Fibroblast of lung (primary cell): ENCODE measurements around the gene ABLIM2. TPM values are rescaled to one million over a fixed set of nuclear protein-coding genes. Genes with fewer than 3 reads are reported as not detected.

Source experiments
- DNase-seq, 2 donors: peaks; one replicate each; pipeline versions ENCODE4 v3.0.0 to v3.0.0-alpha.2; 2010; ENCODE audit warnings: low read depth in 2 of 2
- H2AFZ ChIP-seq: 2 replicates; pipeline ENCODE4 v1.5.1; 2012; ENCODE audit warnings: low read length, control low read depth, inconsistent platforms
- H3K27ac ChIP-seq: 2 replicates; pipeline ENCODE4 v1.5.1; 2011; ENCODE audit warnings: low read length, control low read depth; ENCODE audit not compliant: insufficient read depth
- H3K27me3 ChIP-seq: 2 replicates; pipeline ENCODE4 v1.5.1; 2011; ENCODE audit warnings: mild to moderate bottlenecking, low read length; ENCODE audit not compliant: control insufficient read depth, insufficient read depth
- H3K36me3 ChIP-seq: 2 replicates; pipeline ENCODE4 v1.5.1; 2011; ENCODE audit warnings: low read length; ENCODE audit not compliant: control insufficient read depth, insufficient read depth
- H3K4me1 ChIP-seq: 2 replicates; pipeline ENCODE4 v1.5.1; 2011; ENCODE audit warnings: low read length; ENCODE audit not compliant: control insufficient read depth, insufficient read depth; ENCODE audit errors: extremely low read depth
- H3K4me2 ChIP-seq: 2 replicates; pipeline ENCODE4 v1.5.1; 2011; ENCODE audit warnings: low read length, control low read depth; ENCODE audit not compliant: insufficient read depth; ENCODE audit errors: extremely low read depth
- H3K4me3 ChIP-seq, 4 experiments: fragments of 200-600 bp in 1 of 4; sonication (generic) in 1 of 4; replicated peaks in 1 of 4; 2 replicates each; pipeline ENCODE4 v1.5.1; 2011 to 2016; ENCODE audit warnings: low read length in 4 of 4, low read depth in 3 of 4, mild to moderate bottlenecking in 3 of 4, control low read depth in 2 of 4, inconsistent platforms in 1 of 4, mixed read lengths in 1 of 4; ENCODE audit not compliant: insufficient read depth in 1 of 4; ENCODE audit errors: control extremely low read depth in 1 of 4
- H3K79me2 ChIP-seq: 2 replicates; pipeline ENCODE4 v1.5.1; 2012; ENCODE audit warnings: mild to moderate bottlenecking, low read length, inconsistent platforms; ENCODE audit not compliant: control insufficient read depth, insufficient read depth
- H3K9ac ChIP-seq: 2 replicates; pipeline ENCODE4 v1.5.1; 2011; ENCODE audit warnings: mild to moderate bottlenecking, low read length, control low read depth; ENCODE audit not compliant: insufficient read depth
- H3K9me3 ChIP-seq: 2 replicates; pipeline ENCODE4 v1.5.1; 2012; ENCODE audit warnings: low read depth, low read length; ENCODE audit not compliant: control insufficient read depth, insufficient read depth
- H4K20me1 ChIP-seq: 2 replicates; pipeline ENCODE4 v1.5.1; 2011; ENCODE audit warnings: low read length; ENCODE audit not compliant: control insufficient read depth, insufficient read depth; ENCODE audit errors: extremely low read depth
- CTCF ChIP-seq, 2 donors: IDR thresholded peaks in 1 of 2; conservative IDR thresholded peaks in 1 of 2; 1 replicate in 1 of 2; 2 replicates in 1 of 2; pipeline ENCODE4 v1.5.1; 2011 to 2012; ENCODE audit warnings: low read length in 2 of 2, control low read depth in 1 of 2, inconsistent platforms in 1 of 2, low read depth in 1 of 2, mild to moderate bottlenecking in 1 of 2
- EZH2 ChIP-seq: IDR thresholded peaks from 2 replicates; pipeline ENCODE4 v1.5.1; 2012; ENCODE audit warnings: low read length, control low read depth, mild to moderate bottlenecking; ENCODE audit errors: missing control alignments
- polyA plus RNA-seq, 2 donors: library from polyadenylated mRNA; depleted of rRNA in 1 of 2; stranded (reverse) in 1 of 2; unstranded in 1 of 2; fragments of >200 nt; gene quantifications; 2 replicates each; pipeline ENCODE4 v1.2.1, GENCODE V29; 2011 to 2012; ENCODE audit warnings: missing spikeins in 1 of 2
- total RNA-seq: library from RNA; depleted of rRNA; stranded (reverse); fragments of >200 nt; gene quantifications from 2 replicates; pipeline ENCODE4 v1.2.1, GENCODE V29; 2014

ABLIM2 gene
- total and polyA plus RNA-seq, 2 donors (not counting 1 experiment from before 2014, with no cell fraction given): 0.66 to 2.6 TPM

DNA sequence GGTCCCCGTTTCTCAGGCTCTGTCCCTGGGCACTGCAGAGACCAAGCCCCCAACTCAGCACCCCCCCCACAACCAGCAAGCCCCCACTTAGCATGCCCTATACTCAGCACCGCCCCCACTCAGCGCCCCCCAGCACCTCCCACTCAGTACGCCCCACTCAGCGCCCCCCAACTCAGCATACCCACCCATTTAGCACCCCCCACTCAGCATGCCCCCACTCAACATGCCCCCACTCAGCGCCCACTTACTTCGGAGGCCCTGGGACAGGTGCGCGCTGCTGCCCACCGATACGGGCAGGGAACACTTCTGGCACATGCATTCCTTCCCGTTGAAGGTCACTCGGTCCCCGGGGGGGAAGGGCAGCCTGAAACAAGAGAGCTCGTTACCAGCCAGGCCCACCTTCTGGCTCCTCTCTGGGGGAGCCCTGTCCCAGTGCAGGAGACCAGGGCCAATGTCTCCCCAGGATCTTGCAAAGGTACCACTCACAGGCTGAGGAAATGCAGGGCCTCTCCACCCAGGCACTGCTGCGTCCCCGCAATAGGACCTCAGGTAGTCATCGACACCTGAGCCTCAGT, 70.6 kb downstream of the ABLIM2 start:
- H3K9ac ChIP-seq: no peak overlapping the region
- H3K4me1 ChIP-seq: no peaks in the 10 kb centered on the region
- H3K36me3 ChIP-seq: no peaks in the 10 kb centered on the region
- H3K27ac ChIP-seq: no peak overlapping the region
- no peak overlapping the region for H2AFZ ChIP-seq
- no peaks in the 10 kb centered on the region for H4K20me1 ChIP-seq
- no peak overlapping the region for H3K4me2 ChIP-seq
- TF ChIP-seq CTCF (conservative IDR thresholded peaks at IDR 0.05 in 1 of 2, IDR thresholded peaks at IDR 0.05 in 1 of 2; ENCODE audit: low read depth in 1 of 2, low read length in 2 of 2) (no peak), EZH2 (no peak)
- H3K4me3 ChIP-seq: no peak overlapping the region
- no peaks in the 10 kb centered on the region for H3K9me3 ChIP-seq
- H3K27me3 ChIP-seq: no peaks in the 10 kb centered on the region
- no peak for DNase-seq
- no peaks in the 10 kb centered on the region for H3K79me2 ChIP-seq

DNA sequence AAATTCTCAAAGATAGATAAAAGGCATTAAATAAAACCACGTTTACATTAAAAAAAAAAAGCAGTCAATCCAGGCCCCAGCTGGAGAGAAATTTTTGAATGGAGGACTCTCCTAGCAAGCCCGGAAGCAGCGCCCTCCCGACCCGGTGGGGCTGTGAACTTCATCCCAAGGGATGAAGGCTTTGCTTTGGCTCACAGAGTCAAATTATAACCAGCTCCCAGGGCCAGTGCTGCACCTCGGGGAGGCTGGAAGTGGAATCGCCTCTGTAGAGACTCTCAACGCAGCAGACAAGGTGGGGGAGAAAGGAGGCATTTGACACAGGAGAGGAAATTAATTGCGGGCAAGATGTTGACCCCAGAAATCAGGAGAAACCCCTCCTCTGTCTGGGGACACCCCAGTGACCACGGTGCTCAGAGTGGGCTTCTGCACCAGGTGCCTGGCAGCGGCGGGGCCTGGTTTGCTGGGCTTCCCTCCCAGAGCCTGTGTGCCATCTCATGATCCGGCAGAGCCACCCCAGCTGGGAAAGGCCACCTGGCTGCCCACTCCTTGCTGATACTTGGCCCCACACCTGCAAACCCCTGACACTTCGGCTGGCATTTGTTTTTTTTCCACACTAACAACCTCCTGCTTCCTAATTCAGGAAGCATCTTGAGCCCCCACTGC, 71.7 kb downstream of the ABLIM2 start:
- Histone ChIP-seq H3K9ac (no peak overlapping the region), H3K4me3 (no peak overlapping the region), H3K4me2 (no peak overlapping the region), H3K27me3 (no peaks in the 10 kb centered on the region), H3K9me3 (no peaks in the 10 kb centered on the region), H3K36me3 (no peaks in the 10 kb centered on the region), H3K4me1 (no peaks in the 10 kb centered on the region), H3K79me2 (no peaks in the 10 kb centered on the region), H3K27ac (no peak overlapping the region), H2AFZ (no peak overlapping the region), H4K20me1 (no peaks in the 10 kb centered on the region)
- no peak for DNase-seq
- TF ChIP-seq EZH2: no peak
- no peak for TF ChIP-seq CTCF (conservative IDR thresholded peaks at IDR 0.05 in 1 of 2, IDR thresholded peaks at IDR 0.05 in 1 of 2; ENCODE audit: low read depth in 1 of 2, low read length in 2 of 2)

DNA sequence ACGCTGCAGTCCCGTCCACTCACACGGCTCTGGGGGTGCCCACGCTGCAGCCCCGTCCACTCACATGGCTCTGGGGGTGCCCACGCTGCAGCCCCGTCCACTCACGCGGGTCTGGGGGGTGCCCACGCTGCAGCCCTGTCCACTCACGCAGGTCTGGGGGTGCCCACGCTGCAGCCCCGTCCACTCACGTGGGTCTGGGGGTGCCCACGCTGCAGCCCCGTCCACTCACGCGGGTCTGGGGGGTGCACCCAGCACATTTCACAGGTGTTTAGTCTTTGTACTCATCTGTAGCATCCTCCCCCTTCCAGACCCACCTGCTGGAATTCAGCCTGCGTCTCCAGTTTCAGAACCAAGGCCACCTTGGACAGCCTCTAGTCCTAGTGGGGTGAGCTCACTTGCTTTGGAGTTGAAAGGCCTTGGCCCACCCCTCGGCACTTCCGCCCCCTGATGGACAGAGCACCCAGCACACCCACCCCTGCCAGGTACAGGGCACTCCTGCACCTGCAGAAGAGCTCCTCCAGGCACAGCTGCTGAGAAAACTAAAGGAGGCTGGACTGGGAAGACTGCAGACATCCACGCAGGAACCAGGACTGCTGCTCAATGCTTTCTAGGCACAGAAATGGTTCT, 73.0 kb downstream of the ABLIM2 start:
- Histone ChIP-seq H3K36me3 (no peaks in the 10 kb centered on the region), H4K20me1 (no peaks in the 10 kb centered on the region), H3K4me3 (no peak overlapping the region), H2AFZ (no peak overlapping the region), H3K9ac (no peak overlapping the region), H3K9me3 (no peaks in the 10 kb centered on the region), H3K4me1 (no peaks in the 10 kb centered on the region), H3K27me3 (no peaks in the 10 kb centered on the region), H3K79me2 (no peaks in the 10 kb centered on the region), H3K27ac (no peak overlapping the region), H3K4me2 (no peak overlapping the region)
- TF ChIP-seq EZH2: no peak
- no peak for TF ChIP-seq CTCF (conservative IDR thresholded peaks at IDR 0.05 in 1 of 2, IDR thresholded peaks at IDR 0.05 in 1 of 2; ENCODE audit: low read depth in 1 of 2, low read length in 2 of 2)
- DNase-seq: no peak
